Measurements from ENCODE around the gene SCOC. TPM values are rescaled to one million over a fixed set of nuclear protein-coding genes. Genes with fewer than 3 reads are reported as not detected.

SCOC gene
- total and polyA plus RNA-seq, 2 of the 13 experiments (the other 11 are each of a cell fraction or from before 2014, with no cell fraction given), result 43.8 to 65.2 TPM

GRCh38 chr4:140361099-140361498 lies 12.3 kb upstream of the SCOC start:
- Histone ChIP-seq H3K27ac (ENCODE audit: extremely low read length, insufficient read depth, low read length) (no peak overlapping the region), H3K9ac (ENCODE audit: insufficient read depth, low read depth, low read length) (no peak overlapping the region), H3K4me2 (ENCODE audit: low read depth, low read length) (no peak overlapping the region), H3K79me2 (ENCODE audit: insufficient read depth, low read length) (no peaks in the 10 kb centered on the region), H3K36me3 (replicated peaks in 1 of 2; ENCODE audit: control insufficient read depth in 1 of 2, insufficient read depth in 2 of 2, low read length in 2 of 2) (no peaks in the 10 kb centered on the region), H3K4me1 (ENCODE audit: insufficient read depth, low read length) (peaks cover 28% of the 10 kb centered on the region), H3K9me3 (ENCODE audit: low read length) (no peaks in the 10 kb centered on the region), H3K27me3 (ENCODE audit: control insufficient read depth in 1 of 2, insufficient read depth in 2 of 2, low read length in 2 of 2) (no peaks in the 10 kb centered on the region), H2AFZ (ENCODE audit: low read length) (no peak overlapping the region), H3K4me3 (replicated peaks in 1 of 3; ENCODE audit: insufficient read depth in 1 of 3, low read depth in 2 of 3, low read length in 3 of 3) (no peak overlapping the region), H4K20me1 (ENCODE audit: insufficient read depth, low read length) (no peaks in the 10 kb centered on the region)
- FAIRE-seq (no peak), DNase-seq (ENCODE audit: low spot score) (no peak), ATAC-seq (no peak)
- in situ Hi-C loops (cut with HindIII; ENCODE audit: extremely low pct_ligation_motif_present, low pct_unique_long_range_greater_than_20kb) (no loop called here), intact Hi-C loops (cut with micrococcal nuclease; ENCODE audit: unreplicated experiment) (loop anchor here (5.0 kb wide), 1 partner anchor 276 kb away; no protein-coding TSS in a partner anchor)
- ChIA-PET CTCF (ENCODE audit: low intra/inter-chr PET ratio, low total read pairs) (interaction anchor here (1.4 to 4.9 kb wide), 5 partner anchors 13 to 490 kb away, joined by 4 to 30 read pairs (median 12); partner anchors contain the start of genes CLGN and SCOC), POLR2A (interaction anchor here (0.7 to 2.7 kb wide), 2 partner anchors 12 to 68 kb away, joined by 3 to 56 read pairs; partner anchors contain the start of gene SCOC)
- no peak for TF ChIP-seq SMARCE1 (IDR thresholded peaks at IDR 0.05; ENCODE audit: borderline replicate concordance)
- no peak for TF ChIP-seq GLMP (CRISPR knock-in tag; IDR thresholded peaks at IDR 0.05; ENCODE audit: borderline replicate concordance)
- no peak for TF ChIP-seq ZFX (CRISPR knock-in tag; IDR thresholded peaks at IDR 0.05; ENCODE audit: low read depth)
- TF ChIP-seq ZFP62 (CRISPR knock-in tag; IDR thresholded peaks at IDR 0.05), result no peak
- TF ChIP-seq PHB2 (IDR thresholded peaks at IDR 0.05; ENCODE audit: partially characterized antibody), result no peak
- no peak for TF ChIP-seq ZNF768 (CRISPR knock-in tag; IDR thresholded peaks at IDR 0.05)
- TF ChIP-seq YY1 (IDR thresholded peaks at IDR 0.05; ENCODE audit: insufficient read depth, insufficient replicate concordance, low read depth, low read length), result no peak
- TF ChIP-seq RARA (CRISPR knock-in tag; IDR thresholded peaks at IDR 0.05), result no peak
- no peak for TF ChIP-seq IRX3 (CRISPR knock-in tag; IDR thresholded peaks at IDR 0.05; ENCODE audit: borderline replicate concordance, low read depth)
- TF ChIP-seq ZEB1 (IDR thresholded peaks at IDR 0.05; ENCODE audit: insufficient replicate concordance, low read depth), result no peak
- no peak for TF ChIP-seq SRSF4 (IDR thresholded peaks at IDR 0.05; ENCODE audit: low read depth, low read length, poor library complexity, severe bottlenecking)
- TF ChIP-seq NCOA2 (CRISPR knock-in tag; IDR thresholded peaks at IDR 0.05), result no peak
- no peak for TF ChIP-seq EP300 (IDR thresholded peaks at IDR 0.05; ENCODE audit: low read depth in 2 of 2, low read length in 2 of 2)
- TF ChIP-seq EP300 (CRISPR knock-in tag; IDR thresholded peaks at IDR 0.05; ENCODE audit: borderline replicate concordance), result no peak
- BruUV-seq (replicated peaks), result no TSS peak
- WGBS (ENCODE audit: low lambda C conversion rate), result 97% methylated on average over 4 of the region's 4 CpGs
